Measurements from ENCODE around the gene MGAT5B.

Gene MGAT5B

GRCh38 chr17:76924345-76925342 lies 56.4 kb downstream of the MGAT5B start:
- no peak for DNase-seq

DNA sequence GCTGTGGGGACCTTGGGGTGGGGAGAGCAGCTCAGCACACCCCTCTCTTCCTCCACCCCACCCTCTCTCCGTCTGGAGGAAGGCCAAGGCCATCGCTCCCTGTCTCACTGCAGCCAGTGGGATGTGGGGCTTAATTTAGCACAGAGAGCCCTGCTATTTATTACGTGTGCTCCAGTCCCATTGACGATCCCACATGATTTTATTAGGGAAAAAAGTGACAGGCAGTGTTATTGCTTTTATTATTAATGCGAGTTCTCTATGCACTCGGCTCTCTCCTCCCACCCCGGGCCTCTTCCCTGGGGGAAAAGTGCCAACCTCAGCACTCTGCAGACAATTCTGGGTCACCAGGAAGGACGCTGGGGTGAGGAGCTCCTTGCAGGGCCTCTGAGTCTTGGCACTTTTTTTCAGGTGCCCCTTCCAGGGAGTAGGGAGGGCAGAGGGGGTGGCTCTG lies 57.3 kb downstream of the MGAT5B start:
- peak in 2 of 56 donors; percentile 9 to 13 for DNase-seq

DNA sequence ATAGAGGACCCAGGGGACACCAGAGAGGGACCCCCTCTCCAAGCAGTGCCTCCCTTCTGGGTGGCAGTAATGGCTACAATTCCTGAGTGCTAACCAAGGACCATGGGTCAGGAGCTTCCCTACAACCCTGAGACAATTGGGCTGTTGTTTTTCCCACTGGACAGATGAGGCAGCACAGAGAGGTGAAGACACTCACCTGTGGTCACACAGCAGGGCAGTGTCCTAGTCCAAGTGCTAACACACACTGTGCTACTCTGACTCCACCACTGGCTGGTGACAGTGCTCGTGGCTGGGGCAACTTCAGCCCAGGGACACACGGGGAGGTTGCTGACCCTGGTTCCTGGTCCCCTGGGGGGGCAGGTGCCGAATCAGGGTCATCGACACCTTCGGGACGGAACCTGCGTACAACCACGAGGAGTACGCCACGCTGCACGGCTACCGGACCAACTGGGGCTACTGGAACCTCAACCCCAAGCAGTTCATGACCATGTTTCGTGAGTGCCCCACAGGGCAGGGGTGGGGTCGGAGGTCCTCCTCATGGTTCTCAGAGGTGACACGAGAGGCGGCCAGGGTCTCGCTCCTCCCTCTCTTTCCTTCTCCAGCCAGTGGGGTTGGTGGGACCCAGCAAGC lies 58.1 kb downstream of the MGAT5B start:
- DNase-seq = no peak

DNA sequence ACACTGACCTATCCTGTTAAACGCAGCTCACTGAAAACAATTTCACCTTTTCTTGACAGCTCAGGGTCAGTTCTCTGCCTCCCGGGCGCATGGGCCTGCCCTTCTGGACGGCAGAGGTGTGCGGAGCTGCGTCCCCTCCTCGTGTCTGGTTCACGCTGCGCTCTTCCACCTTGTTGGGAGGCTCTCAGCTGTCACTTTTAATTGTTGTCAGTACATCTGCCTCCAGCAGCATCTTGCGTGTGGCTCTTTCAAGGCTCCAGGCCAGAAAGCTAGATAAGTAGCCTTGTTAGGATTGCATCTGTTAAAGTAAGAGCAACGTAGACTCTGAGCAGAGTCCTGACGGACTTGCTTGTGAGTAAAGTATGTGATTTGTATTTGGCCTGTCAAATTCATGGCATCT lies 59.4 kb downstream of the MGAT5B start:
- no peak for DNase-seq

DNA sequence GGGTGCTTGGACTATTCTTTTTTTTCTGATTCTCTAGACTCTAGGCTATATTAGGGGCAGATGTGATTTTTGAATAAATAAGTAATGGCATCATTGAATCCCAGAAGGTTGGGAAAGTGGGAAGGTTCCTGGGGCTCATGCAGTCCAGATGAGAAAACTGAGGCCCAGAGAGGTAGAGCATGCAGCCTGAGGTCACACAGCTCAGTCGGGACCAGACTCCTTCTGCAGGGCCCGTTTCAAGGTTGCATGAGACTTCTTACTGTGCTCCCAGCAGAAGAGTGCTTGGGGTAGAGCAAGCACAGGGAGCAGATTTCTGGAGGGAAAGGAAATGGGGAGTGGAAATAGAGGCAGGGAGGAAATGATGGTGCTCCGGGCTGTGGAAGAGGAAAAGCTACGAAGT lies 59.8 kb downstream of the MGAT5B start:
- no peak for DNase-seq

- DNase-seq = no peak
Measured at GRCh38 chr17:76929148-76929547, 60.9 kb downstream of the MGAT5B start.

DNA sequence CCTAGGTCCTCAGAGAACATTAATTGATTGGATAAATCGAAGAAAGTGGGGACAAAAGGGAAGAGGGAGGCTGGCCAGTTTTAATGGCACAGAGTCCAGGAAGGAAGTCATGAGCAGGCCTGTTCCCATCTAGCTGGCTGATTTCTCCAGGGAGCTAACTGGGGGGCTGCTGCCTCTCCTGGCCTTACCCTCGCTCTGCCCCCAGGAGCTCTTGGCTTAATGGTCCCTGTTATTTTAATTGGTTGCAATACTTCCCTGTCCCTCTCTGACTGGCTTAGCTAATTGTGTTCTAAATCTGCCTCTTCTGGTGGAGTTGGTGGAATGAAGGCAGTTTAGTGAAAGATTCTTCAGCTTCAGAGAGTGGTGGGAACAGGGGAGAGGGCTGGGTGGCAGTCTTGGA lies 61.4 kb downstream of the MGAT5B start:
- no peak for DNase-seq

DNA sequence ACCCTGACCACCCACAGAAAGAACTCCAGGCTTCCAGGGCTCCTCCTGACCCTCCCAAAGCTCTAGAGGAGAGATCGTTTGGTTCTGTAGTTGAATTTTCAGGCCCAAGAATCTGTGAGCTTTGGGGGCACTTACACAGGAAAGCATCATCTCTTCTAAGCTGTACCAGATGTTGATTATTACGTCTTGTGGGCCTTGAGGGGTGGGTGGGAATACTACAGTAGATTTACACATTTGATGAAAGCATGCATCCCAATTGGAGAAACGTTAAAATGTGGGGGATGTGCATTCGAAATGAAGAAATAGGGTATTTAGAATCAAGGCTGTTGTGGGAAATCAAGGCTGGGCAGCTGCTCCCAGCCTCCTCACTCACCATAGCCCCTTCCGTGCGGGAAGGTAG lies 61.9 kb downstream of the MGAT5B start:
- no peak for DNase-seq

DNA sequence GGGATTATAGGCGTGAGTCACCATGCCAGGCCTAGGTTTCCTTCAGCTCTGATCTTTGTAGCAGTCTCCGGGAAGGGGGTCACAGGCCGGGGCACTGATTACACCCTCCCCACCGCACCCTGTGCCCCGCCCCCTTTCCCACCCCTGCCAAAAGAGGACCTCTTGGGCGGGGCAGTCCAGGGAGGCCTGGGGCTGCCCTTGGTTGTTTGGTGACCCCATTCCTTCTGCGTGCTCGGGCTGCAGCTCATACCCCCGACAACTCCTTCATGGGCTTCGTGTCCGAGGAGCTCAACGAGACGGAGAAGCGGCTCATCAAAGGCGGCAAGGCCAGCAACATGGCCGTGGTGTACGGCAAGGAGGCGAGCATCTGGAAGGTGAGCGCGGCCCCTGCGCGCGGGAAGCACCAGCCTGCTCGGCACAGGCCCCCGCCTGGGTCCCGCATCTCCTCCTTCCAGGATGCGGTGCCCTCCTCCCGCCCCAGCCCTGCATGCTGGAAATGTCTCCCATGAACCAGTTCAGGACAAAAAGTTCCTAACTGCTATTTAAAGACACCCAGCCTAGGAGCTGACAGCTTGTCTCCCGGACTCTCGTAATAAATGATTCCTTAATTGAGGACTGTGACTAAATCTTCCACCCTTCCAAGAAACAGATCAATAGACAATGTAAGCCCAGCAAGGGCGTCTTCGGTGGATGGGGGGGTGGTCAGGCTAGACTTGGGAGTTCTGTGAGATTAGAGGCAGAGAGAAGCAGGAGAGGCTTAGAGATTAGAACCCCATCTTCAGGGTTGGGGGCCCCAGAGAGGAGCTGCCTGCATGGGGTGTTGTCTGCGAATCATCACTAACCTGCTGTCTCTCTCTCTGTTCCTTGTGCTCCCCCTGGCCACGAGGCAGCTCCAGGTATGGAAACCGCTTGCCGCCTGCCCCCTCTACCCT lies 64.5 kb downstream of the MGAT5B start:
- DNase-seq = no peak

DNA sequence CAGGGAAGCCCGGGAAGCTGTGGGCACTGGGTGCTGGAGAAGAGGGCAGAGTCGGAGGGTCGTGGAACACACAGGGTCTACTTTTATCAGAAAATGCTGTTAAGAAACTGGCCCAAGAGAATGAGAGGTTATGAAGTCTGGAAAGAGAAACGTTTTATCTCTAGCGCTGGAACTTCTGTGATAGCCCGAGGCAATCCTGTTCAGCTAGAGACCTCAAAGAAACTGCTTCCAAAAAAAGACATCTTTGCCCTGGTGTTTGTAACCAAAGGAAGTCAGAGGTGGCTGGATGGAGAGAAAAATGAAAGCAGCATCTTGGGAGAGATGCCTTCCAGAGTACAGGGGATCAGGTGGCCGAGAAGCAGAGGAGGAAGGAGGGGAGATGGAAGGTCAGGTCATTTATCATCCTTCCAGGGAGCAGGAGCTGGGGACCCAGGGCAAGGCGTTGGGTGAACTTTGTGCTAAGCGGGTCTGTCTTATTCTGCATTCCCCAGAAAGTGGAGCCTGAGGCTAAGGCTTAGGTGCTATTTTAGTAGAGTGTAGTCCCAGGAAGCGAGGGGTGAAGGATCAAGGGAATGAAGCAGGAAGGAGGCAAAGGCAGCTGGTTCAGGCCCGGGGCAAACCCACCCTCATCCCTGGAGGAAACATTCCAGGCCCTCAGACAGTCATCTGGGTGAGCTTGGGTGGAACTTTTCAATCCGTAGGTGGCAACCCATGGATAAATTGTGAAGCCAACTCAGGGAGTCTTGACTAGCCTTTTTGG lies 66.5 kb downstream of the MGAT5B start:
- DNase-seq = no peak

DNA sequence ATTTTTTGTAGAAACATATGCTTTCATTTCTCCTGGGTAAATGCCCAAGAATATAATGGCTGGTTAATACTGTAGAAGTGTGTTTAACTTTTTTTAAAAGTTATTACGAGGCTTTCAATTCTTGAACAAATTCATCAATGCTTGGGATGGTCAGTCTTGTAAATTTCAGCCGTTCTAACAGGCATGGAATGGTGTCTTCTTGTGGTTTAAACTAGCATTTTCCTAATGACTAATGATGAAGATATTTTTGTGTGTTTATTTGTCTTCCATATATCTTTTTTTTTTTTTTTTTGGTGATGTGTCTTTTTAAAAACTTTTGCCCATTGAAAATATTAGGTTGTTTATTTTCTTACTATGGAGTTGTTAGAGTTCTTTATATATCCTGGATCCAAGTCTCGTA lies 67.1 kb downstream of the MGAT5B start:
- no peak for DNase-seq

DNA sequence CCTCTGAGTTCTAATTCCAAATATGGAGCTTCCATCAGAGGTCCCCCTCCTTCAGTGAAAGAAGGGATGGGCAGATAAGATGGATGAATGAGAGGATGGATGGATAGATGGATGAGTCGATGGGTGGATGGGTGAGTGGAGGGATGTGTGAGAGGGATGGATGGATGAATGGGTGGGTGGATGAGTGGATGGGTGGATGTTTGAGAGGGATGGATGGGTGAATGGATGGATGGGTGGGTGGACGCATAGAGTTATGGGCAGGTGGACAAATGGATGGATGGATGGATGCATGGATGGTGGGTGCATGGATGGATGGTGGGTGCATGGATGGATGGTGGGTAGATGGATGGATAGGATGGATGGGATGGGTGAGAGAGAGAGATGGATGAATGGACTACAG lies 69.0 kb downstream of the MGAT5B start:
- DNase-seq = no peak

- no peak for DNase-seq
Measured at GRCh38 chr17:76938009-76938408, 69.8 kb downstream of the MGAT5B start.

DNA sequence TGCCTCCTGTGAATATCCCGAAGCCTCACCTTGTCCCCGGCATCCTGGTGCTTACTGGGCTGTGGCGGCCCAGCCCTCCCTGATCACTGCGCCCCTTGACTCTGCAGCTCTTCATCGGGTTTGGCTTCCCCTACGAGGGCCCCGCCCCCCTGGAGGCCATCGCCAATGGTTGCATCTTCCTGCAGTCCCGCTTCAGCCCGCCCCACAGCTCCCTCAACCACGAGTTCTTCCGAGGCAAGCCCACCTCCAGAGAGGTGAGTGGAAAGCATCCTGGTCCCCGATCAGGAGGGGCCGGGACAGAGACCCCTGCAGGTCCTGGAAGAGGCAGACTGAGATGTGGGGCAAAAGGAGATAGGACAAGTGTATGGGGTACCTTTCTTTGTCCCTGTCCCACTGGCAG lies 72.1 kb downstream of the MGAT5B start:
- DNase-seq = no peak

GRCh38 chr17:76940738-76941350 lies 72.6 kb downstream of the MGAT5B start:
- no peak for DNase-seq

DNA sequence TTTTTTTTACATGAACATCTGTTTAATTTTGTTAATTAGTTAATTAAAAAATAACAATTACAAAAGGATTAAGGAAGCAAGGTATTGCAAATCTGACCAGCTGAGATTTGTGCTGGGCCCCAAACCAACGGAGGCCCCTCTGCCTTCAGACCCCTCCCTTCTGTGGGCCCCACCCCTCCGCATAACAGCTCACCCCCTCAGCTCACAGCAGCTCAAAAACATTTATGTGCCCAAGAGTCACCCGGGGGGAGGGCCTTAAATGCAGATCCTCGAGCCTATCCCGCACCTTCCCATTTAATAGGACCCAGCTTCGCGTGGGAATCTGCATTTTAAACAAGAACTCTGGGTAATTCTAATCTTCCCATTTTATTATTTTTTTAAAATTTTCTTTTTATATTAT lies 75.0 kb downstream of the MGAT5B start:
- no peak for DNase-seq

GRCh38 chr17:76943781-76944213 lies 75.6 kb downstream of the MGAT5B start:
- no peak for DNase-seq

DNA sequence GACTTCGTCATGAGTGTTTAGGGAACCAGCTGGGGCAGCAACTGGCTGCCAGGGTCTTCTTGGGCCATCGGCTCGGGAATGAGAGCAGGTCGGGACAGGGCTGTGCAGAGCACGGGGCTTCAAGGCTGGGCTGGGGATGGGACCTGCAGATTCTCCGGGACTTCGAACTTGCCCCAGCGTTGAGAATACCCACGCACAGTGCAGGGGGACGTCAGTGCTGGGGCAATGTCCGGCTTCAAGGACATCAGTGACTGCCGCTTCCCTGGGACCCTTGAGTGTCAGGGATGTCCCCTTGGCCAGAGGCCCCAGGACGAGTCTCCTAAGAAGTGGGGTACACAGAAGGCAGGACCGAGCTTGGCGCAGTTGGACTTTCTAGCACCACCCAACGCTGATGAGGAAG lies 76.3 kb downstream of the MGAT5B start:
- DNase-seq = no peak

- no peak for DNase-seq
Measured at GRCh38 chr17:76946111-76946771, 78.0 kb downstream of the MGAT5B start.

- DNase-seq = no peak
Measured at GRCh38 chr17:76946772-76947135, 78.5 kb downstream of the MGAT5B start.

All from amygdala (tissue), 56 donors.